DND-41 (cell line): ENCODE measurements around the gene TMEM61.

Experiments
- ATAC-seq: fragments of 200-7000 bp; cut with Tn5 transposase; 3 replicates; pipeline ENCODE4 v1.9.1; 2021; ENCODE audit warnings: low read depth; ENCODE audit not compliant: insufficient read depth
- DNase-seq: peaks from one replicate; pipeline ENCODE4 v3.0.0-alpha.2; 2020
- H2AFZ ChIP-seq: 2 replicates; pipeline ENCODE4 v1.6.0; 2012; ENCODE audit warnings: low read depth, low read length
- H3K27ac ChIP-seq: 2 replicates; pipeline ENCODE4 v1.5.1; 2012; ENCODE audit warnings: low read length, inconsistent platforms
- H3K27me3 ChIP-seq: fragments of 200-600 bp; sonication (generic); 2 replicates; pipeline ENCODE4 v1.6.0; 2012; ENCODE audit warnings: low read length, mild to moderate bottlenecking, inconsistent platforms; ENCODE audit not compliant: insufficient read depth, poor library complexity
- H3K36me3 ChIP-seq: 2 replicates; pipeline ENCODE4 v1.5.1; 2012; ENCODE audit warnings: low read length, inconsistent platforms; ENCODE audit not compliant: insufficient read depth
- H3K4me1 ChIP-seq: 2 replicates; pipeline ENCODE4 v1.5.1; 2012; ENCODE audit warnings: mild to moderate bottlenecking, low read length; ENCODE audit not compliant: insufficient read depth
- H3K4me2 ChIP-seq: 2 replicates; pipeline ENCODE4 v1.6.0; 2012; ENCODE audit warnings: mild to moderate bottlenecking, moderate library complexity, low read length, inconsistent platforms; ENCODE audit not compliant: insufficient read depth
- H3K4me3 ChIP-seq, 2 experiments: fragments of 200-600 bp in 1 of 2; shearing (Covaris generic) in 1 of 2; 2 replicates each; pipeline ENCODE4 v1.5.1; 2012 to 2016; ENCODE audit warnings: inconsistent platforms in 2 of 2, low read length in 2 of 2, mild to moderate bottlenecking in 2 of 2, low read depth in 1 of 2, moderate library complexity in 1 of 2
- H3K79me2 ChIP-seq: 2 replicates; pipeline ENCODE4 v1.6.0; 2012; ENCODE audit warnings: low read length, inconsistent platforms; ENCODE audit not compliant: insufficient read depth
- H3K9ac ChIP-seq: 2 replicates; pipeline ENCODE4 v1.6.0; 2012; ENCODE audit warnings: low read depth, mild to moderate bottlenecking, inconsistent platforms, low read length, moderate library complexity
- H3K9me3 ChIP-seq: 2 replicates; pipeline ENCODE4 v1.5.1; 2012; ENCODE audit warnings: low read length, moderate library complexity, mild to moderate bottlenecking, inconsistent platforms; ENCODE audit not compliant: insufficient read depth, severe bottlenecking
- H4K20me1 ChIP-seq: 2 replicates; pipeline ENCODE4 v1.6.0; 2012; ENCODE audit warnings: low read length; ENCODE audit not compliant: insufficient read depth
- EZH2 ChIP-seq: IDR thresholded peaks from 3 replicates; pipeline ENCODE4 v1.6.1; 2012; ENCODE audit warnings: borderline replicate concordance, low read depth, mild to moderate bottlenecking, moderate library complexity, low read length, inconsistent platforms; ENCODE audit not compliant: severe bottlenecking
- TF ChIP-seq, protein P1 (sequence below): IDR thresholded peaks from 2 replicates; pipeline ENCODE4 v1.5.1; 2012; ENCODE audit warnings: borderline replicate concordance, low read length, moderate library complexity, mild to moderate bottlenecking; ENCODE audit not compliant: poor library complexity, severe bottlenecking; ENCODE audit errors: extremely low read depth

The TMEM61 gene

DNA sequence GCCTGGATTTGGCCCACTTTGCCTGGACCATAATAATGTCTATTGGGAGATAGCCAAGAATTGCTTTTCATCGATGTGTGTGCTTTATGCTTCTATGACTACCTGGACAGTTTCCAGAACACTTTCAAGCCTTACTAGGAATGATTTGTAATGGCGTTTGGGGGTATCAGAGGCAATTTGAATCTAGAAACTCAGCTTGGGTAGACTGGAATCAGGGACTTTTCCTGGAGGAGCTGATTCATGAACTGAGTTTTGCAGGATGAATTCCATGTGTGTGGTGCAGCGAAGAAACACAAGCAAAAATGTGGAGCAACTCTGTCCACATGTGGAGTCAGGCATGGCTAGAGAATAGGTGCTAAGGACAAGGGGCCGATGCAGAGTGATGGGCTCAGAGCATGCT is 11.9 kb upstream of the TMEM61 start:
- Histone ChIP-seq H3K9ac (no peak overlapping the region), H3K4me1 (0 out of 2 replicates have a peak, but pooled peaks cover 4% of the 10 kb centered on the region), H3K36me3 (no peaks in the 10 kb centered on the region), H3K79me2 (no peaks in the 10 kb centered on the region), H3K9me3 (no peaks in the 10 kb centered on the region), H2AFZ (no peak overlapping the region), H3K4me2 (no peak overlapping the region), H4K20me1 (no peaks in the 10 kb centered on the region), H3K27me3 (peaks cover 10% of the 10 kb centered on the region), H3K27ac (no peak overlapping the region), H3K4me3 (no peak overlapping the region)
- TF ChIP-seq EZH2 = no peak
- TF ChIP-seq, protein P1, sequence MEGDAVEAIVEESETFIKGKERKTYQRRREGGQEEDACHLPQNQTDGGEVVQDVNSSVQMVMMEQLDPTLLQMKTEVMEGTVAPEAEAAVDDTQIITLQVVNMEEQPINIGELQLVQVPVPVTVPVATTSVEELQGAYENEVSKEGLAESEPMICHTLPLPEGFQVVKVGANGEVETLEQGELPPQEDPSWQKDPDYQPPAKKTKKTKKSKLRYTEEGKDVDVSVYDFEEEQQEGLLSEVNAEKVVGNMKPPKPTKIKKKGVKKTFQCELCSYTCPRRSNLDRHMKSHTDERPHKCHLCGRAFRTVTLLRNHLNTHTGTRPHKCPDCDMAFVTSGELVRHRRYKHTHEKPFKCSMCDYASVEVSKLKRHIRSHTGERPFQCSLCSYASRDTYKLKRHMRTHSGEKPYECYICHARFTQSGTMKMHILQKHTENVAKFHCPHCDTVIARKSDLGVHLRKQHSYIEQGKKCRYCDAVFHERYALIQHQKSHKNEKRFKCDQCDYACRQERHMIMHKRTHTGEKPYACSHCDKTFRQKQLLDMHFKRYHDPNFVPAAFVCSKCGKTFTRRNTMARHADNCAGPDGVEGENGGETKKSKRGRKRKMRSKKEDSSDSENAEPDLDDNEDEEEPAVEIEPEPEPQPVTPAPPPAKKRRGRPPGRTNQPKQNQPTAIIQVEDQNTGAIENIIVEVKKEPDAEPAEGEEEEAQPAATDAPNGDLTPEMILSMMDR = no peak
- ATAC-seq (no peak), DNase-seq (no peak)

DNA sequence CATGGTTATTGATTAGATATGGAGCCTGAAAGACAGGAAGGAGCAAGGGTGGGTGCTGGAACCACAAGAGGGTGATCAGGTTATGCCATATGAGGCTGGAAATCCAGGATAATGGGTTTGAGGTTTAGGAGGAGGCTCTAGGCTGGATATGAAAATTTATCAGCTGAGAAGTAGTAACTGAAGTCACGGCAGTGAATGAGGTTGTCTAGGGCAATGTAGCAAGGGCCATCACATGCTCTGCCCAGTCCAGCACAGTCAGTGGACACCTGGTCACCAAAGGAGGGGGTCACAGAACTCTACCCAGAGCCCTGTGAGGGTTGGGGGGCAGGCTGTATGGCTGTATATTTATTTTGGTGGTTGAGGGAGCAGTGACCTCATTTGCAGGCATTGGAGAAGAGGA is 10.5 kb upstream of the TMEM61 start:
- H3K27me3 ChIP-seq = peaks cover 13% of the 10 kb centered on the region
- no peak for DNase-seq
- no peak overlapping the region for H3K4me2 ChIP-seq
- no peak overlapping the region for H3K4me3 ChIP-seq
- no peak overlapping the region for H3K9ac ChIP-seq
- H3K9me3 ChIP-seq = no peaks in the 10 kb centered on the region
- ATAC-seq = no peak
- no peaks in the 10 kb centered on the region for H3K36me3 ChIP-seq
- H3K27ac ChIP-seq = no peak overlapping the region
- H4K20me1 ChIP-seq = no peaks in the 10 kb centered on the region
- no peaks in the 10 kb centered on the region for H3K79me2 ChIP-seq
- TF ChIP-seq, protein P1 = no peak
- no peak for TF ChIP-seq EZH2
- H3K4me1 ChIP-seq = 0 out of 2 replicates have a peak, but pooled peaks cover 4% of the 10 kb centered on the region
- H2AFZ ChIP-seq = no peak overlapping the region

DNA sequence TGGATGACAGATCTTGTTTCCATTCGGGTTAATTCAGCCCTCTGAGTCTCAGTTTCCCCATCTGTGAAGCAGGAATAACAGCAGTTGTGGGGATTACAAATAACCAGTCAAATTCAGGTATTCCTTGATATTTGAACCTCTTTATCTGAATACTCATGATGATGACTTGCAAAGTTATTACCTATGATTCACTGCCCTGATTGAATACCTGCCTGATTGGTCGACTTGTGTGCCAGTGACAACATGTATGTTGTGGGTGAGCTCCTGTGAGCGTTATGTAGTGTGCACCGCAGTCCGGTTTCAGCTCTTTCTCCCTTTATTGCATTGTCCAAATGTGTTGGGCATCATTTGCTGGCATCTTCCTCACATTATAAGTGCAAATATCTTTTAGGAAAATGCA is 9.5 kb upstream of the TMEM61 start:
- ATAC-seq (no peak), DNase-seq (no peak)
- no peaks in the 10 kb centered on the region for H3K36me3 ChIP-seq
- no peaks in the 10 kb centered on the region for H3K79me2 ChIP-seq
- no peak overlapping the region for H3K4me2 ChIP-seq
- no peak overlapping the region for H2AFZ ChIP-seq
- H3K4me1 ChIP-seq = no peaks in the 10 kb centered on the region
- no peaks in the 10 kb centered on the region for H4K20me1 ChIP-seq
- H3K9me3 ChIP-seq = no peaks in the 10 kb centered on the region
- H3K27me3 ChIP-seq = peaks cover 13% of the 10 kb centered on the region
- no peak overlapping the region for H3K4me3 ChIP-seq
- no peak overlapping the region for H3K27ac ChIP-seq
- no peak overlapping the region for H3K9ac ChIP-seq
- TF ChIP-seq, protein P1 = no peak
- no peak for TF ChIP-seq EZH2

DNA sequence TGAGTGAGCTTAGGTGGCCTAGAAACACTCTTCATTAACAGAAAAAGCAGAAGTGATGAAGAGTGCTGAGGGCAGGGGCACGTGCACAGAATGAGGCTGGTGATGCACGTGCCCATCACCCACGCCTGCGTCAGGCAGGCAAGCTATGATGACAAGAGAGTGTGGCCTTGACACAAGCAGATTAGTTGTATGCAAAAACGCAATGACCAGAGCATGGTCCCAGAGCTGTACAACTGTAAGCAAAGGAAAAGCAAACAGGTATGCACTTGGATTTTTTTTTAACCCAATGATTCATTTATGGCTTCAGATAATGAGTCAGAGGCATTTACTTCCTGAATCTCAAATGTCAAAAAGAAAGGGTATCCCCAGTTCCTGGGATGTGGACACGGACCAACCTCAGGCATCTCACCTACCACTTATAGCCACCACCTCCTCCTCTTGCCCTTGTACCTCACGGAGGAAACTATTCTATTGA is 9.1 kb upstream of the TMEM61 start:
- Histone ChIP-seq H3K4me2 (no peak overlapping the region), H3K4me3 (no peak overlapping the region), H3K9ac (no peak overlapping the region), H4K20me1 (no peaks in the 10 kb centered on the region), H3K27ac (no peak overlapping the region), H3K27me3 (peaks cover 13% of the 10 kb centered on the region), H3K36me3 (no peaks in the 10 kb centered on the region), H3K9me3 (no peaks in the 10 kb centered on the region), H3K79me2 (no peaks in the 10 kb centered on the region), H2AFZ (no peak overlapping the region), H3K4me1 (no peaks in the 10 kb centered on the region)
- ATAC-seq (no peak), DNase-seq (no peak)
- no peak for TF ChIP-seq EZH2
- TF ChIP-seq, protein P1 = no peak
